ENCODE data around the gene TIE1. TPM values are rescaled to one million over a fixed set of nuclear protein-coding genes. Genes with fewer than 3 reads are reported as not detected.

The TIE1 gene
- total RNA-seq, 3 donors from 2014 or later = 8.0 to 18.6 (median 8.1) TPM

GRCh38 chr1:43339584-43340232 is 38.9 kb downstream of the TIE1 start:
- Histone ChIP-seq H3K4me3 (no peak overlapping the region), H3K4me1 (ENCODE audit: low read depth) (no peaks in the 10 kb centered on the region), H3K36me3 (ENCODE audit: low read depth) (no peaks in the 10 kb centered on the region), H3K9me3 (no peaks in the 10 kb centered on the region)
- intact Hi-C loops (cut with DNase I, micrococcal nuclease) = no loop called here
- DNase-seq (no peak), ATAC-seq (no peak)
- TF ChIP-seq CTCF (IDR thresholded peaks at IDR 0.05) = no peak

GRCh38 chr1:43340559-43340958 is 39.8 kb downstream of the TIE1 start:
- H3K9me3 ChIP-seq = no peaks in the 10 kb centered on the region
- DNase-seq = no peak
- no peak for TF ChIP-seq CTCF (IDR thresholded peaks at IDR 0.05)

GRCh38 chr1:43344267-43344850 is 43.6 kb downstream of the TIE1 start:
- ATAC-seq (no peak), DNase-seq (no peak)
- Histone ChIP-seq H3K36me3 (ENCODE audit: low read depth) (no peaks in the 10 kb centered on the region), H3K4me1 (ENCODE audit: low read depth) (peaks cover 2% of the 10 kb centered on the region), H3K4me3 (no peak overlapping the region), H3K9me3 (no peaks in the 10 kb centered on the region)
- TF ChIP-seq CTCF (IDR thresholded peaks at IDR 0.05) = no peak
- intact Hi-C loops (cut with DNase I, micrococcal nuclease) = no loop called here

More at GRCh38 chr1:43340559-43340958, 39.8 kb downstream of the TIE1 start:
- Histone ChIP-seq H3K4me1 (ENCODE audit: low read depth) (peaks cover 2% of the 10 kb centered on the region), H3K36me3 (ENCODE audit: low read depth) (no peaks in the 10 kb centered on the region), H3K4me3 (no peak overlapping the region)
- intact Hi-C loops (cut with DNase I, micrococcal nuclease) = no loop called here
- no peak for ATAC-seq

GRCh38 chr1:43345120-43345519 is 44.3 kb downstream of the TIE1 start:
- peak; percentile 24 for ATAC-seq
- intact Hi-C loops (cut with DNase I, micrococcal nuclease) = no loop called here
- DNase-seq = peak in 1 of 3 donors; percentile 61

GRCh38 chr1:43346636-43347035 is 45.9 kb downstream of the TIE1 start:
- peaks cover 2% of the 10 kb centered on the region for H3K4me1 ChIP-seq (ENCODE audit: low read depth)
- intact Hi-C loops (cut with DNase I, micrococcal nuclease) = no loop called here
- DNase-seq = no peak
- ATAC-seq = no peak
- no peaks in the 10 kb centered on the region for H3K36me3 ChIP-seq (ENCODE audit: low read depth)
- H3K9me3 ChIP-seq = no peaks in the 10 kb centered on the region
- no peak overlapping the region for H3K4me3 ChIP-seq
- no peak for TF ChIP-seq CTCF (IDR thresholded peaks at IDR 0.05)

More at GRCh38 chr1:43345120-43345519, 44.3 kb downstream of the TIE1 start:
- Histone ChIP-seq H3K4me1 (ENCODE audit: low read depth) (peaks cover 2% of the 10 kb centered on the region), H3K36me3 (ENCODE audit: low read depth) (no peaks in the 10 kb centered on the region), H3K9me3 (no peaks in the 10 kb centered on the region), H3K4me3 (no peak overlapping the region)
- no peak for TF ChIP-seq CTCF (IDR thresholded peaks at IDR 0.05)
